PC-9 (cell line): ENCODE data around the gene NSL1. TPM values are rescaled to one million over a fixed set of nuclear protein-coding genes. Genes with fewer than 3 reads are reported as not detected.

ENCODE experiments used
- BruUV-seq: library from RNA; stranded (reverse); fragments of 400-500 nt; replicated peaks from 2 replicates; lab custom pipeline; 2021; lab: Mats Ljungman, UMichigan
- CTCF ChIA-PET: fragments of 300-600 bp; sonication (Branson Sonifier 250); formaldehyde crosslinking; loops from one replicate; lab custom pipeline; 2022; ENCODE audit warnings: antibody characterized with exemption; lab: Charles Lee
- POLR2A ChIA-PET: fragments of 300-600 bp; sonication (Branson Sonifier 250); formaldehyde crosslinking; loops from one replicate; lab custom pipeline; 2022; ENCODE audit warnings: antibody characterized with exemption; ENCODE audit not compliant: unreplicated experiment; lab: Charles Lee
- DNase-seq, 2 experiments: peaks; one replicate each; pipeline versions ENCODE4 v3.0.0 to v3.0.0-alpha.2; 2015 to 2022; ENCODE audit warnings: mixed read lengths in 1 of 2
- H2AFZ ChIP-seq: fragments of 200-600 bp; sonication (generic); 2 replicates; pipeline ENCODE4 v1.8.1; 2017; ENCODE audit warnings: antibody characterized with exemption
- H3F3A ChIP-seq: fragments of 200-600 bp; sonication (generic); 2 replicates; pipeline ENCODE4 v1.8.1; 2017; ENCODE audit warnings: antibody characterized with exemption, mild to moderate bottlenecking, low read depth; ENCODE audit not compliant: insufficient read depth
- H3K27ac ChIP-seq: fragments of 200-600 bp; sonication (generic); 2 replicates; pipeline ENCODE4 v1.6.1; 2016; ENCODE audit warnings: mixed run types
- H3K27me3 ChIP-seq: fragments of 200-600 bp; sonication (generic); 2 replicates; pipeline ENCODE4 v1.6.1; 2016; ENCODE audit warnings: low read depth, mixed run types; ENCODE audit not compliant: insufficient read depth
- H3K36me3 ChIP-seq: fragments of 200-600 bp; sonication (generic); 2 replicates; pipeline ENCODE4 v1.6.1; 2016; ENCODE audit warnings: low read depth, mixed run types
- H3K4me1 ChIP-seq: fragments of 200-600 bp; sonication (generic); replicated peaks from 2 replicates; pipeline ENCODE4 v1.6.1; 2016; ENCODE audit warnings: mixed run types; ENCODE audit not compliant: insufficient read depth
- H3K4me2 ChIP-seq: fragments of 200-600 bp; sonication (generic); 2 replicates; pipeline ENCODE4 v1.6.1; 2017; ENCODE audit warnings: mixed run types
- H3K4me3 ChIP-seq: fragments of 200-600 bp; sonication (generic); 2 replicates; pipeline ENCODE4 v1.6.1; 2016; ENCODE audit warnings: mixed run types
- H3K79me2 ChIP-seq: fragments of 200-600 bp; sonication (generic); 2 replicates; pipeline ENCODE4 v1.6.1; 2017; ENCODE audit warnings: low read depth, mixed run types
- H3K9me2 ChIP-seq: fragments of 200-600 bp; sonication (generic); 2 replicates; pipeline ENCODE4 v1.8.1; 2017; ENCODE audit warnings: mild to moderate bottlenecking; ENCODE audit not compliant: insufficient read depth
- H3K9me3 ChIP-seq: fragments of 200-600 bp; sonication (generic); 2 replicates; pipeline ENCODE4 v1.8.1; 2016; ENCODE audit warnings: low read depth; ENCODE audit not compliant: insufficient read depth
- H4K20me1 ChIP-seq: fragments of 200-600 bp; sonication (generic); 2 replicates; pipeline ENCODE4 v1.8.1; 2017; ENCODE audit not compliant: insufficient read depth
- CTCF ChIP-seq: fragments of 200-600 bp; sonication (generic); conservative IDR thresholded peaks from 2 replicates; pipeline ENCODE4 v1.6.1; 2017; ENCODE audit warnings: mixed run types, antibody characterized with exemption, mild to moderate bottlenecking, moderate library complexity
- EZH2 ChIP-seq: fragments of 200-600 bp; sonication (generic); IDR thresholded peaks from 2 replicates; pipeline ENCODE4 v1.8.0; 2017; ENCODE audit warnings: antibody characterized with exemption, low read depth
- intact Hi-C: fragments of 100-400 bp; cut with micrococcal nuclease; formaldehyde crosslinking; loops from one replicate; pipeline ENCODE4 v1.10.0; 2022; ENCODE audit not compliant: unreplicated experiment
- total RNA-seq: library from RNA; stranded (reverse); gene quantifications from 2 replicates; pipeline ENCODE4 v1.2.3, GENCODE V29; 2021

NSL1 gene
- total RNA-seq, 1 experiment from 2014 or later = 32.4 TPM

GRCh38 chr1:212814537-212815334 is 23.2 kb upstream of the NSL1 start:
- Histone ChIP-seq H3F3A (no peaks in the 10 kb centered on the region), H4K20me1 (no peaks in the 10 kb centered on the region), H2AFZ (no peak overlapping the region), H3K36me3 (no peaks in the 10 kb centered on the region), H3K4me1 (no peaks in the 10 kb centered on the region), H3K9me3 (no peaks in the 10 kb centered on the region), H3K4me2 (no peak overlapping the region), H3K4me3 (no peak overlapping the region), H3K79me2 (no peaks in the 10 kb centered on the region), H3K9me2 (no peaks in the 10 kb centered on the region), H3K27ac (no peak overlapping the region), H3K27me3 (no peaks in the 10 kb centered on the region)
- ChIA-PET POLR2A (no interaction called here), CTCF (interaction anchor here (0.6 to 0.8 kb wide), 2 partner anchors 64 to 488 kb away, joined by 3 read pairs; no protein-coding TSS in a partner anchor)
- intact Hi-C loops = no loop called here
- no TSS peak for BruUV-seq
- DNase-seq = no peak
- TF ChIP-seq EZH2 = no peak
- TF ChIP-seq CTCF = no peak; the same call in 1 of the 2 replicates

GRCh38 chr1:212805767-212806166 is 14.2 kb upstream of the NSL1 start:
- POLR2A ChIA-PET = no interaction called here
- intact Hi-C loops = no loop called here
- no peak overlapping the region for H3K4me3 ChIP-seq
- no peaks in the 10 kb centered on the region for H3K27me3 ChIP-seq
- TF ChIP-seq EZH2 = no peak
- TF ChIP-seq CTCF = no peak
- H3K36me3 ChIP-seq = no peaks in the 10 kb centered on the region
- no peak overlapping the region for H3K4me2 ChIP-seq
- no peaks in the 10 kb centered on the region for H4K20me1 ChIP-seq
- H3F3A ChIP-seq = no peaks in the 10 kb centered on the region
- no peak overlapping the region for H2AFZ ChIP-seq
- CTCF ChIA-PET = interaction anchor here (0.6 kb wide), 1 partner anchor 23 kb away, joined by 4 read pairs; no protein-coding TSS in a partner anchor
- no peak for DNase-seq
- BruUV-seq = no TSS peak
- no peaks in the 10 kb centered on the region for H3K79me2 ChIP-seq
- no peaks in the 10 kb centered on the region for H3K9me3 ChIP-seq
- H3K27ac ChIP-seq = no peak overlapping the region
- no peaks in the 10 kb centered on the region for H3K4me1 ChIP-seq
- no peaks in the 10 kb centered on the region; the same call in 1 of the 2 replicates for H3K9me2 ChIP-seq

- H3K79me2 ChIP-seq = no peaks in the 10 kb centered on the region
- no peaks in the 10 kb centered on the region for H4K20me1 ChIP-seq
- no TSS peak for BruUV-seq
- no peak overlapping the region for H3K4me2 ChIP-seq
- no peak overlapping the region for H3K4me3 ChIP-seq
- POLR2A ChIA-PET = no interaction called here
- no peaks in the 10 kb centered on the region for H3K36me3 ChIP-seq
- DNase-seq = no peak
- H3K27ac ChIP-seq = no peak overlapping the region
- no peak overlapping the region for H2AFZ ChIP-seq
- no peaks in the 10 kb centered on the region for H3K27me3 ChIP-seq
- TF ChIP-seq CTCF (no peak), EZH2 (no peak)
- peaks cover 8% of the 10 kb centered on the region; the same call in 1 of the 2 replicates for H3F3A ChIP-seq
- no peaks in the 10 kb centered on the region for H3K9me2 ChIP-seq
- intact Hi-C loops = no loop called here
- peaks cover 4% of the 10 kb centered on the region for H3K4me1 ChIP-seq
- no peaks in the 10 kb centered on the region for H3K9me3 ChIP-seq
- CTCF ChIA-PET = interaction anchor here (0.6 kb wide), 1 partner anchor 46 kb away, joined by 3 read pairs; no protein-coding TSS in a partner anchor
These were observed 6.1 kb upstream of the NSL1 start for GRCh38 chr1:212797681-212798080.
